Breast epithelium (tissue), 4 donors: ENCODE results near the gene SIL1. TPM values are rescaled to one million over a fixed set of nuclear protein-coding genes. Genes with fewer than 3 reads are reported as not detected.
A peak's percentile ranks its signal among the peaks of the same experiment; 100 is the strongest.
"Not testable (repeated sequence)": the region's sequence is repeated elsewhere in the genome, so short reads cannot be mapped to it uniquely, and the experiment has no call there.

Experiments
- DNase-seq, 2 donors: peaks; one replicate each; pipeline ENCODE4 v3.0.0-alpha.2; 2019; ENCODE audit warnings: low spot score in 2 of 2
- H3K27ac ChIP-seq, 2 donors: fragments of 200-600 bp; sonication (generic) in 1 of 2; one replicate each; pipeline ENCODE4 v1.5.1; 2016 to 2019; ENCODE audit warnings: mild to moderate bottlenecking in 1 of 2
- H3K27me3 ChIP-seq, 2 donors: fragments of 200-600 bp; sonication (generic) in 1 of 2; one replicate each; pipeline versions ENCODE4 v1.5.1 to v1.6.0; 2017 to 2019; ENCODE audit warnings: control low read depth in 1 of 2, mild to moderate bottlenecking in 1 of 2
- H3K36me3 ChIP-seq: fragments of 200-600 bp; one replicate; pipeline ENCODE4 v1.5.1; 2019
- H3K4me1 ChIP-seq, 2 donors: fragments of 200-600 bp; sonication (generic); one replicate each; pipeline ENCODE4 v1.5.1; 2016 to 2019; ENCODE audit warnings: control low read depth in 1 of 2
- H3K4me3 ChIP-seq, 3 donors: fragments of 200-600 bp; sonication (generic); 1 replicate in 2 of 3; 2 replicates in 1 of 3; pipeline ENCODE4 v1.5.1; 2016 to 2019; ENCODE audit warnings: mild to moderate bottlenecking in 3 of 3, moderate library complexity in 2 of 3
- H3K9me3 ChIP-seq, 2 donors: fragments of 200-600 bp; sonication (generic) in 1 of 2; one replicate each; pipeline ENCODE4 v1.5.1; 2016 to 2019; ENCODE audit warnings: control low read depth in 1 of 2
- POLR2A ChIP-seq: fragments of 450-650 bp; IDR thresholded peaks from one replicate; pipeline ENCODE4 v1.6.1; 2016; ENCODE audit warnings: antibody characterized with exemption, mild to moderate bottlenecking, moderate library complexity
- POLR2AphosphoS5 ChIP-seq, 3 donors: sonication (generic); formaldehyde crosslinking; IDR thresholded peaks; one replicate each; pipeline ENCODE4 v1.6.1; 2017; ENCODE audit warnings: antibody characterized with exemption in 3 of 3
- intact Hi-C: fragments of 100-400 bp; cut with DNase I; formaldehyde crosslinking; loops from one replicate; pipeline ENCODE4 v1.15.1; 2023; ENCODE audit warnings: low total_unique reads
- total RNA-seq, 3 donors: library from RNA; depleted of rRNA; stranded (reverse); fragments of >200 nt; gene quantifications; one replicate each; pipeline ENCODE4 v1.1.0, GENCODE V29; 2016
- TF ChIP-seq, protein P1 (sequence below), 3 donors: fragments of 450-650 bp; IDR thresholded peaks; one replicate each; pipeline ENCODE4 v1.5.1; 2016 to 2017; ENCODE audit warnings: antibody characterized with exemption in 3 of 3, mild to moderate bottlenecking in 3 of 3, moderate library complexity in 3 of 3

SIL1 gene
- total RNA-seq, 3 donors from 2014 or later = 29.9 to 63.9 (median 48.2) TPM

DNA sequence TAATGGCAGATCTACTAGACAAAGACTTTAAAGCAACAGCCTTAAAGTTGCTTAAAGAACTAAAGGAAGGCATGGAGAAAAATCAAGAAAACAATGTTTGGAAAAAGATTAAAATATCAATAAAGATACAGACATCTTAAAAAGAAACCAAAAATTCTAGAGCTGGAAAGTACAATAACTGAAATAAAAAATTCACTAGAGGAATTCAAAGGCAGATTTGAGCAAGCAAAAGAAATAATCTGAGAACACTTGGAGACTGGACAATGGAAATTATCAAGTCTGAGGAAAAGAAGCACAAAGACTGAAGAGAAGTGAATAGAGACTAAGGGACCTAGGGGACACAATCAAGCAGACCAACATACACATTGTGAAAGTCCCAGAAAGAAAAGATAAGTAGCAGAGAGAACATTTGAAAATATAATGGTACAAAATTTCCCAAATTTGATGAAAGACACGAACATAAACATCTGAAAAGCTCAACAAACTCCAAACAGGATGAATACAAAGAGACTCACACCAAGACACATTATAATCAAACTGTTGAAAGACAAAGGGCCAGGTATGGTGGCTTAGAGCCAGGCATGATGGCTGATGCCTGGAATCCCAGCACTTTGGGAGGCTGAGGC, 26.3 kb downstream of the SIL1 start:
- Histone ChIP-seq H3K9me3 (peaks cover 0 to 4% of the 10 kb centered on the region in 2 donors), H3K36me3 (no peaks in the 10 kb centered on the region), H3K4me3 (no peak overlapping the region), H3K27ac (no peak overlapping the region), H3K27me3 (no peaks in the 10 kb centered on the region), H3K4me1 (no peaks in the 10 kb centered on the region)
- intact Hi-C loops = no loop called here
- TF ChIP-seq POLR2AphosphoS5 (IDR thresholded peaks at IDR 0.05) (no peak), POLR2A (no peak)
- TF ChIP-seq, protein P1, sequence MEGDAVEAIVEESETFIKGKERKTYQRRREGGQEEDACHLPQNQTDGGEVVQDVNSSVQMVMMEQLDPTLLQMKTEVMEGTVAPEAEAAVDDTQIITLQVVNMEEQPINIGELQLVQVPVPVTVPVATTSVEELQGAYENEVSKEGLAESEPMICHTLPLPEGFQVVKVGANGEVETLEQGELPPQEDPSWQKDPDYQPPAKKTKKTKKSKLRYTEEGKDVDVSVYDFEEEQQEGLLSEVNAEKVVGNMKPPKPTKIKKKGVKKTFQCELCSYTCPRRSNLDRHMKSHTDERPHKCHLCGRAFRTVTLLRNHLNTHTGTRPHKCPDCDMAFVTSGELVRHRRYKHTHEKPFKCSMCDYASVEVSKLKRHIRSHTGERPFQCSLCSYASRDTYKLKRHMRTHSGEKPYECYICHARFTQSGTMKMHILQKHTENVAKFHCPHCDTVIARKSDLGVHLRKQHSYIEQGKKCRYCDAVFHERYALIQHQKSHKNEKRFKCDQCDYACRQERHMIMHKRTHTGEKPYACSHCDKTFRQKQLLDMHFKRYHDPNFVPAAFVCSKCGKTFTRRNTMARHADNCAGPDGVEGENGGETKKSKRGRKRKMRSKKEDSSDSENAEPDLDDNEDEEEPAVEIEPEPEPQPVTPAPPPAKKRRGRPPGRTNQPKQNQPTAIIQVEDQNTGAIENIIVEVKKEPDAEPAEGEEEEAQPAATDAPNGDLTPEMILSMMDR (IDR thresholded peaks at IDR 0.05) = no peak
- DNase-seq = no peak

DNA sequence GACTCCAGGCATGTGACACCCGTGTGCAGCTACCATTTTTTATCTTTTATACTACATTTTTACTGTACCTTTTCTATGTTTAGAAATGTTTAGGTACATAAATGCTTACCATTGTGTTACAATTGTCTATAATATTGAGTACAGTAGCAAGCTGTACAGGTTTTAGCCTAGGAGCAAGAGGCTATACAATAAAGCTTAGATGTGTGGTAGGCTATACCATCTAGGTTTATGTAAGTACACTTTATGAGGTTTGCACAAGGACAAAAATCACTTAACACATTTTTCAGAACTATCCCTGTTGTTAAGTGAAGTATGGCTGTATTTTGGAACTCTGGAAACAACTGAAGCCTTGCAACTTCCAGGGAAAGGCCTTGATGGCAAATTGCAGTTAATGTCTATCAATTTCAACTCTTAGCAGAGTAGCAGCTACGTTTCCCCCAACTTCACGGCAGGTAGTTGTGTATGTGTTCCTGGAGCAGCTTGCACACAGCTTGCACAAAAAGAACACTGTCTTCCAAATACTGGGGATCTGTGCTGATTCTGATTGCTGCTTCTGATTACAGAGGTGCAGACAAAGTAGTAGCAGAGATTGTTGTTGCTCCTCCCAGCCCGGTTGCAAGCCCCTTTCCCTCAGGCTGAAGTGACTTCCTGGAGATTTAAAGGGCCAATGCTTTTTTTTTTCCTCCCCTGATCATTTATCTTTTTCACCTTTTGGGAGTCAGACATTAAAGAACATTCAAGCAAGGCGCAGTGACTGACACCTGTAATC, 30.0 kb downstream of the SIL1 start:
- H3K9me3 ChIP-seq = peaks cover 0 to 4% of the 10 kb centered on the region in 2 donors
- TF ChIP-seq, protein P1 (IDR thresholded peaks at IDR 0.05) = no peak
- TF ChIP-seq POLR2A = no peak
- TF ChIP-seq POLR2AphosphoS5 (IDR thresholded peaks at IDR 0.05) = no peak
- intact Hi-C loops = no loop called here

DNA sequence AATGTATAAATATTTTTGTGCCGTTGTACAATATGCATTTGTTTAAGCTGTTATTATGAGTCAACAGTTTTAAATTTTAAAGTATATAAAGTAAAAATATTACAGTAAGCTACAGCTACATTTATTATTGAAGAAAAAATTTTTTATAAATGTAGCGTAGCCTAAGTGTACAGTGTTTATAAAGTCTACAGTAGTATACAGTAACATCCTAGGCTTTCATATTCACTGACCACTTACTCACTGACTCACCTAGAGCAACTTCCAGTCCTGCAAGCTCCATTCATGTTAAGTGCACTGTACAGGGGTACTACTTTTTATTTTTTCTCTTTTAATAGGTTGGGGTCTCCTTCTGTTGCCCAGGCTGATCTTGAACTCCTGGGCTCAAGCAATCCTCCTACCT, 30.6 kb downstream of the SIL1 start:
- intact Hi-C loops = no loop called here
- Histone ChIP-seq H3K9me3 (peaks cover 0 to 4% of the 10 kb centered on the region in 2 donors), H3K27me3 (no peaks in the 10 kb centered on the region), H3K4me3 (no peak overlapping the region), H3K4me1 (no peaks in the 10 kb centered on the region), H3K27ac (no peak overlapping the region), H3K36me3 (no peaks in the 10 kb centered on the region)
- no peak for TF ChIP-seq POLR2AphosphoS5 (IDR thresholded peaks at IDR 0.05)
- TF ChIP-seq, protein P1 (IDR thresholded peaks at IDR 0.05) = no peak
- TF ChIP-seq POLR2A = no peak
- no peak for DNase-seq

More for the DNA sequence above, 30.0 kb downstream of the SIL1 start:
- Histone ChIP-seq H3K27ac (peak overlapping the region in 1 of 2 donors; percentile 39), H3K36me3 (no peaks in the 10 kb centered on the region), H3K27me3 (no peaks in the 10 kb centered on the region), H3K4me3 (no peak overlapping the region), H3K4me1 (no peaks in the 10 kb centered on the region)
- no peak for DNase-seq

DNA sequence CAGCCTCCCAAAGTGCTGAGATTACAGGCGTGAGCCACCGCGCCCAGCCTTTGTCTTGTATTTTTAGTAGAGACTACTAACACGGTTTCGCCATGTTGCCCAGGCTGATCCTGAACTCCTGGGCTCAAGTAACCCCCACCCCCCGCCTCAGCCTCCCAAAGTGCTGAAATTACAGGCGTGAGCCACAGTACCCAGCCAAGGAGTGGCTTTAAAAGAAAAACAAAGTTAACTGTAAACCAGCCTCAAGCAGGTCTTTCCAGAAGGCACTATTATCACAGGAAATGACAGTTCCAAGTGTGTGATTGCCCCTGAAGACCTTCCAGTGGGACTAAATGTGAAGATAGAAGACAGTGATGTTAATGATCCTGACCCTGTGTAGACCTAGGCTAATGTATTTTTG, 31.1 kb downstream of the SIL1 start:
- Histone ChIP-seq H3K4me3 (no peak overlapping the region), H3K27ac (no peak overlapping the region), H3K27me3 (no peaks in the 10 kb centered on the region), H3K4me1 (no peaks in the 10 kb centered on the region), H3K9me3 (no peaks in the 10 kb centered on the region), H3K36me3 (no peaks in the 10 kb centered on the region)
- intact Hi-C loops = no loop called here
- no peak for TF ChIP-seq POLR2A
- TF ChIP-seq, protein P1 (IDR thresholded peaks at IDR 0.05) = no peak
- TF ChIP-seq POLR2AphosphoS5 (IDR thresholded peaks at IDR 0.05) = no peak
- no peak for DNase-seq

DNA sequence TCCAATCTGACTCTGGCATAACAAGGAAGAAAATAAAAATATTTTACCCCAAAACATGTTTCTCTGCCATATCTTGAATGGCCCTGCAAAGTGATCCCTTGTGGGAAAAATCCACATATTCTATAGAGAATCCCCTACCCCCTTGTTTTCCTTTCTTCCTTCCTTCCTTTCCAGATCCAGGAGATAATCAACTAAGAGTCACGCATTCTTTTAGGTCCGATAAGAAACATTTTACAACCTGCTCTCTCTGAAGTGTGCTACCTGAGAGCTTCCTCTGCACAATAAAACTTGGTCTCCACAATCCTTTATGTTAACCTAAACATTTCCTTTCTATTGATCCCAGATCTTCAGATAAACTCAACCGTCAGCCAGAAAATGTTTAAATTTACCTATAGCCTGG, 33.3 kb downstream of the SIL1 start:
- H3K36me3 ChIP-seq, intact Hi-C loops, H3K4me3 ChIP-seq, H3K4me1 ChIP-seq, H3K9me3 ChIP-seq, DNase-seq, H3K27me3 ChIP-seq, H3K27ac ChIP-seq: not testable (repeated sequence)
